GM23248 (cell line): ENCODE data around the gene ARRDC1.
"Not testable (repeated sequence)": the region's sequence is repeated elsewhere in the genome, so short reads cannot be mapped to it uniquely, and the experiment has no call there.

Experiments used
- EZH2 ChIP-seq: fragments of 200-600 bp; sonication (generic); IDR thresholded peaks from 2 replicates; pipeline ENCODE4 v1.6.1; 2018; ENCODE audit warnings: antibody characterized with exemption, mild to moderate bottlenecking; ENCODE audit not compliant: insufficient read depth, poor library complexity, severe bottlenecking
- EZH2phosphoT487 ChIP-seq: fragments of 200-600 bp; sonication (generic); IDR thresholded peaks from 2 replicates; pipeline ENCODE4 v1.6.1; 2018; ENCODE audit warnings: antibody characterized with exemption, moderate library complexity, mild to moderate bottlenecking, low read depth; ENCODE audit not compliant: insufficient read depth

GRCh38 chr9:137622211-137622610 lies 16.7 kb downstream of the ARRDC1 start:
- not testable (repeated sequence) for TF ChIP-seq EZH2phosphoT487, EZH2
